ENCODE results near the gene TMC8.

GRCh38 chr17:78172249-78173051 is 41.9 kb downstream of the TMC8 start:
- TF ChIP-seq POLR2A (IDR thresholded peaks at IDR 0.05) (peak in 1 of 4 donors; percentile 50), POLR2AphosphoS5 (IDR thresholded peaks at IDR 0.05) (peak in 1 of 2 donors; percentile 75)
- TF ChIP-seq, protein P1, sequence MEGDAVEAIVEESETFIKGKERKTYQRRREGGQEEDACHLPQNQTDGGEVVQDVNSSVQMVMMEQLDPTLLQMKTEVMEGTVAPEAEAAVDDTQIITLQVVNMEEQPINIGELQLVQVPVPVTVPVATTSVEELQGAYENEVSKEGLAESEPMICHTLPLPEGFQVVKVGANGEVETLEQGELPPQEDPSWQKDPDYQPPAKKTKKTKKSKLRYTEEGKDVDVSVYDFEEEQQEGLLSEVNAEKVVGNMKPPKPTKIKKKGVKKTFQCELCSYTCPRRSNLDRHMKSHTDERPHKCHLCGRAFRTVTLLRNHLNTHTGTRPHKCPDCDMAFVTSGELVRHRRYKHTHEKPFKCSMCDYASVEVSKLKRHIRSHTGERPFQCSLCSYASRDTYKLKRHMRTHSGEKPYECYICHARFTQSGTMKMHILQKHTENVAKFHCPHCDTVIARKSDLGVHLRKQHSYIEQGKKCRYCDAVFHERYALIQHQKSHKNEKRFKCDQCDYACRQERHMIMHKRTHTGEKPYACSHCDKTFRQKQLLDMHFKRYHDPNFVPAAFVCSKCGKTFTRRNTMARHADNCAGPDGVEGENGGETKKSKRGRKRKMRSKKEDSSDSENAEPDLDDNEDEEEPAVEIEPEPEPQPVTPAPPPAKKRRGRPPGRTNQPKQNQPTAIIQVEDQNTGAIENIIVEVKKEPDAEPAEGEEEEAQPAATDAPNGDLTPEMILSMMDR (IDR thresholded peaks at IDR 0.05): no peak

Measured in upper lobe of left lung (tissue), 4 donors.